Neural cell (in vitro differentiated cells): ENCODE measurements around the gene TRAPPC6A.

Experiments
- EP300 ChIP-seq: fragments of 450-650 bp; conservative IDR thresholded peaks from 2 replicates; pipeline ENCODE4 v1.6.1; 2014; ENCODE audit warnings: antibody characterized with exemption, mild to moderate bottlenecking, moderate library complexity; ENCODE audit not compliant: poor library complexity, severe bottlenecking
- TF ChIP-seq, protein P1 (sequence below): fragments of 450-650 bp; IDR thresholded peaks from 2 replicates; pipeline ENCODE4 v1.5.1; 2014; ENCODE audit warnings: antibody characterized with exemption, mild to moderate bottlenecking, moderate library complexity; ENCODE audit not compliant: poor library complexity, severe bottlenecking
- TF ChIP-seq, protein P2 (sequence below): IDR thresholded peaks from 2 replicates; pipeline ENCODE4 v1.6.1; 2012; ENCODE audit warnings: borderline replicate concordance

DNA sequence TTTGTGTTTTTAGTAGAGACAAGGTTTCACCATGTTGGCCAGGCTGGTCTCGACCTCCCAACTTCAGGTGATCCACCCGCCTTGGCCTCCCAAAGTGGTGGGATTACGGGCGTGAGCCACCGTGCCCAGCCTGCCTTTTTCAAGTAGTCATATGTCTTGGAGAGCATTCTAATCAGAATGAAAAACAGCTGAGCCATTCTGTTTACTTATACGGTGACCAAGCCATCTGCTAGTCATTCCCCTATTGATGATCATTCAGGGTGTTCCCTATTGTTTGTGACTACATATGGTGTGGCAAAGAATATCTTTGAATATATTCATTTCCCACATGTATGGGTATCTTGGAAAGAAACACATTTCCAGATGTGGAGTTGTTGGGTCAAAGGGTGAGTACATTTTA lies 17.7 kb upstream of the TRAPPC6A start:
- TF ChIP-seq EP300: no peak
- TF ChIP-seq, protein P1, sequence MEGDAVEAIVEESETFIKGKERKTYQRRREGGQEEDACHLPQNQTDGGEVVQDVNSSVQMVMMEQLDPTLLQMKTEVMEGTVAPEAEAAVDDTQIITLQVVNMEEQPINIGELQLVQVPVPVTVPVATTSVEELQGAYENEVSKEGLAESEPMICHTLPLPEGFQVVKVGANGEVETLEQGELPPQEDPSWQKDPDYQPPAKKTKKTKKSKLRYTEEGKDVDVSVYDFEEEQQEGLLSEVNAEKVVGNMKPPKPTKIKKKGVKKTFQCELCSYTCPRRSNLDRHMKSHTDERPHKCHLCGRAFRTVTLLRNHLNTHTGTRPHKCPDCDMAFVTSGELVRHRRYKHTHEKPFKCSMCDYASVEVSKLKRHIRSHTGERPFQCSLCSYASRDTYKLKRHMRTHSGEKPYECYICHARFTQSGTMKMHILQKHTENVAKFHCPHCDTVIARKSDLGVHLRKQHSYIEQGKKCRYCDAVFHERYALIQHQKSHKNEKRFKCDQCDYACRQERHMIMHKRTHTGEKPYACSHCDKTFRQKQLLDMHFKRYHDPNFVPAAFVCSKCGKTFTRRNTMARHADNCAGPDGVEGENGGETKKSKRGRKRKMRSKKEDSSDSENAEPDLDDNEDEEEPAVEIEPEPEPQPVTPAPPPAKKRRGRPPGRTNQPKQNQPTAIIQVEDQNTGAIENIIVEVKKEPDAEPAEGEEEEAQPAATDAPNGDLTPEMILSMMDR: no peak
- TF ChIP-seq, protein P2, sequence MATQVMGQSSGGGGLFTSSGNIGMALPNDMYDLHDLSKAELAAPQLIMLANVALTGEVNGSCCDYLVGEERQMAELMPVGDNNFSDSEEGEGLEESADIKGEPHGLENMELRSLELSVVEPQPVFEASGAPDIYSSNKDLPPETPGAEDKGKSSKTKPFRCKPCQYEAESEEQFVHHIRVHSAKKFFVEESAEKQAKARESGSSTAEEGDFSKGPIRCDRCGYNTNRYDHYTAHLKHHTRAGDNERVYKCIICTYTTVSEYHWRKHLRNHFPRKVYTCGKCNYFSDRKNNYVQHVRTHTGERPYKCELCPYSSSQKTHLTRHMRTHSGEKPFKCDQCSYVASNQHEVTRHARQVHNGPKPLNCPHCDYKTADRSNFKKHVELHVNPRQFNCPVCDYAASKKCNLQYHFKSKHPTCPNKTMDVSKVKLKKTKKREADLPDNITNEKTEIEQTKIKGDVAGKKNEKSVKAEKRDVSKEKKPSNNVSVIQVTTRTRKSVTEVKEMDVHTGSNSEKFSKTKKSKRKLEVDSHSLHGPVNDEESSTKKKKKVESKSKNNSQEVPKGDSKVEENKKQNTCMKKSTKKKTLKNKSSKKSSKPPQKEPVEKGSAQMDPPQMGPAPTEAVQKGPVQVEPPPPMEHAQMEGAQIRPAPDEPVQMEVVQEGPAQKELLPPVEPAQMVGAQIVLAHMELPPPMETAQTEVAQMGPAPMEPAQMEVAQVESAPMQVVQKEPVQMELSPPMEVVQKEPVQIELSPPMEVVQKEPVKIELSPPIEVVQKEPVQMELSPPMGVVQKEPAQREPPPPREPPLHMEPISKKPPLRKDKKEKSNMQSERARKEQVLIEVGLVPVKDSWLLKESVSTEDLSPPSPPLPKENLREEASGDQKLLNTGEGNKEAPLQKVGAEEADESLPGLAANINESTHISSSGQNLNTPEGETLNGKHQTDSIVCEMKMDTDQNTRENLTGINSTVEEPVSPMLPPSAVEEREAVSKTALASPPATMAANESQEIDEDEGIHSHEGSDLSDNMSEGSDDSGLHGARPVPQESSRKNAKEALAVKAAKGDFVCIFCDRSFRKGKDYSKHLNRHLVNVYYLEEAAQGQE: no peak
